GM19238 (cell line): Measurements from ENCODE around the gene ANKRD13B.
"Not testable (repeated sequence)": the region's sequence is repeated elsewhere in the genome, so short reads cannot be mapped to it uniquely, and the experiment has no call there.

ENCODE experiments used
- DNase-seq: peaks from one replicate; pipeline ENCODE4 v3.0.0; 2011; ENCODE audit warnings: low spot score; ENCODE audit not compliant: insufficient read length

The ANKRD13B gene

GRCh38 chr17:29592850-29593551 is at the start of gene ANKRD13B:
TSS of gene ANKRD13B (plus strand) at chr17:29593132. CDS start at chr17:29593622, 490 bp downstream.
- DNase-seq: no peak

- DNase-seq: no peak
Observed at GRCh38 chr17:29544066-29544465, 48.9 kb upstream of the ANKRD13B start.

DNA sequence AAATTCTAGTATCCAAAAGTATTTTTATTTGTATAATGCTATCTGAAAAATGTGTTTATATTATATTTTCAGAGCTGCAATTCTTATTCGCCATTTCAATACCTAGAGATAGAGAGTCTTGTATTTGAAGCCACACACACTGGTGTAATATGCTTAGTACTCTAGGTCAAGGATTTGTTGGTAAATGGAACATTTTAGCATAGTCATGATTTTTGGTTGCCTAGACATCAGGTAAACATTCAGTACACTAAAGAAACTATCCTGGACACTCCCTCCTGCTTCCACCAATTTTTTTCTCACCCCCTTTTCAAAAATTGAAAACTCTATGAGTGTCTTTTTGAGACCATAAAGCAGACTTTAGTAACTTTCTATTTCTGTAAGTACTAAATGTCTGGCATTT is 46.8 kb upstream of the ANKRD13B start:
- no peak for DNase-seq

DNA sequence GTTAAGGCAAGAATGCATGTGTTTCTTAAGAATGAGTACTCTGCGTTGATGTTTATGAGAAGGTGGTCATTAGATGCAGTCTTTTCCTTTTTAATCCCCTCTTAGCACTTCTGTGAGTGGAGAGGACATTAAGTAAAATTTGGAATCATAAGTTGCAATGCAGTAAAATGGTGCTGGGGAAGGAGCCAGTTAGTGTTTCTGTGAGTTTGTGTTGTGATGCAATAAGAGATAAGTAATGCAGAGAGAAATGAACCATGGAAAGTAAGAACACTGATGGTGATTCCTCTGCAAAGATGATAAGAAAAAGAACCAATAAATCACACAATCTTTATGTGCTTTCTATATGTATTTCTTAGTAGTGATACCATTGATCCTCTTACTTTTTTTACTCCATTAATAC is 46.1 kb upstream of the ANKRD13B start:
- DNase-seq: no peak

DNA sequence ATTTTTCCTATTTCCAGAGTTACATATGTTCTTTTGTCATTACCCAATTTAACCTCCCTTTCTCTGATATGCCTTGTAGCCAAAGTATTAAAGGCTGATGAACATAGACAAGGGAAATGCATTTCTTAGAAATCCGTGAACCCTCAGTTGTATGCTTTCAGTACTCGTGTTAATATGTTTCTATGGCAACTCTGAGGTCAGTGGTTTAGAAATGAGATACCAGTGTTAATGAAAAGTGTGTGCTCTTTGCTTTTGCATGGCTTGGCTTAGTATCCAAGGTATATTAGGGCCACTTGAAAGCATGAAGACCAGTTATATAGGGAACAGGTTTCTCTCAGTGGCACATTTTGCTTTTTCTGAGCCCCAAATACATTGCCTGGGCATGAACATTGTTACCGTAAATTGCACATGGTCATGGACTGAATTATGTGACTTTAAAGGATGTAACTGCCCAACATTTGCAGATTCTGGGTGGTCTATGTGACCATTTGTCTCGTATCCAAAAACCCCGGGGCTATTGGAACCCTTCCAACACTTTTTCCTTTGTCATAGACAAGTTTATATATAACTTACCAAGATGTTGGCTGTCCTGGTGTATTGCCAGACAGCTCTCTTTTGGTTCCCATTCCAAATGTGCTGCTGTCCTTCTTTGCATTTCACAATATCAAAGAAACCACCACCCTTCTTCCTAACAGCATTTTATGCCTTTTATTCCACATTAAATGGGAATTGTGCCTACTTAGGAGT is 43.6 kb upstream of the ANKRD13B start:
- no peak for DNase-seq

DNA sequence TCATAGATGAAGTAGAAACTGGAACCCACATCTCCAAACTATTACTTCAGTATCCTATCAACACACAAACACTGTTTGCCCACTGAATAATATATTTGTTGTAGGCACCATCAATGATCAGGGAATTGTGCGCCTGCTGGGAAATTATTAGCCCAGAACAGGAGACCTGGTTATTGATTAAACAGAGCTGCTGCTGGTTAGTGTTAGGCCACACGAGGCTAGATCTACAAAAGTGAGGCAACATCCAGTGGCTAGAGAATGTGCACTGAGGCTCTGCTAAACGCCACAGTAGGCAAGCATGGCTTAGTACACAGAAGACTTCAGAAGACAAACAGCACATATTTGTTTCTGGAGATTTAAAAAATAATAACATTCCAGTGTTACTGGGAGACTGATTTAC is 37.1 kb upstream of the ANKRD13B start:
- no peak for DNase-seq

- DNase-seq: no peak
Observed at GRCh38 chr17:29557085-29557738, 35.7 kb upstream of the ANKRD13B start.

DNA sequence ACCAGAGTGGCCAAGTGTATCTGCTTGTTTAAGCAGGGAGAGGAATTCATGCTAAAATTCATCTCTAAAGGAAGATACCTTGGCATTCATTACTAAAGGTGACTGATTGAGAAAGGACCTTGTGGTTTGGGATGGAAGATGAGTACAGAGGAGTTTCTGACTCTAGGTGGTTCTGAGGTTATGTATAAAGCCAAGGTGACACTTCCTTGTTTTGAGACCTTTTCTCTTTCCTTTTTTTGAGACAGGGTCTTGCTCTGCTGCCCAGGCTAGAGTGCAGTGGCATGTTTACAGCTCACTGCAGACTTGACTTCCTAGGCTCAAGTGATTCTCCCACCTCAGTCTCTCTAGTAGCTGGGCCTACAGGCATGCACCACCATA is 35.2 kb upstream of the ANKRD13B start:
- no peak for DNase-seq

DNA sequence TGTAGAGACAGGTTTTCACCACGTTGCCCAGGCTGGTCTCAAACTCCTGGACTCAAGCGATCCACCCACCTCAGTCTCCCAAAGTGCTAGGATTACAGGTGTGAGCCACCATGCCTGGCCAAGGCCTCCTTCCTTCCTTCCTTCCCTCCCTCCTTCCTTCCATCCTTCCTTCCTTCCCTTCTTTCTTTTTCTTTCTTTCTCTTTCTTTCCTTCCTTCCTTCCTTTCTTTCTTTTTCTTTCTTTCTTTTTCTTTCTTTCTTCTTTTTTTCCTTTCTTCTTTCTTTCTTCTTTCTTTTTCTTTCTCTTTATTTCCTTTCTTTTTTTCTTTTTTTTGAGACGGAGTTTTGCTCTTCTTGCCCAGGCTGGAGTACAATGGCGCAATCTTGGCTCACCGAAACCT is 34.8 kb upstream of the ANKRD13B start:
- DNase-seq: not testable (repeated sequence)

- DNase-seq: no peak
Observed at GRCh38 chr17:29559640-29560039, 33.3 kb upstream of the ANKRD13B start.

GRCh38 chr17:29560316-29560715 is 32.6 kb upstream of the ANKRD13B start:
- DNase-seq: no peak

DNA sequence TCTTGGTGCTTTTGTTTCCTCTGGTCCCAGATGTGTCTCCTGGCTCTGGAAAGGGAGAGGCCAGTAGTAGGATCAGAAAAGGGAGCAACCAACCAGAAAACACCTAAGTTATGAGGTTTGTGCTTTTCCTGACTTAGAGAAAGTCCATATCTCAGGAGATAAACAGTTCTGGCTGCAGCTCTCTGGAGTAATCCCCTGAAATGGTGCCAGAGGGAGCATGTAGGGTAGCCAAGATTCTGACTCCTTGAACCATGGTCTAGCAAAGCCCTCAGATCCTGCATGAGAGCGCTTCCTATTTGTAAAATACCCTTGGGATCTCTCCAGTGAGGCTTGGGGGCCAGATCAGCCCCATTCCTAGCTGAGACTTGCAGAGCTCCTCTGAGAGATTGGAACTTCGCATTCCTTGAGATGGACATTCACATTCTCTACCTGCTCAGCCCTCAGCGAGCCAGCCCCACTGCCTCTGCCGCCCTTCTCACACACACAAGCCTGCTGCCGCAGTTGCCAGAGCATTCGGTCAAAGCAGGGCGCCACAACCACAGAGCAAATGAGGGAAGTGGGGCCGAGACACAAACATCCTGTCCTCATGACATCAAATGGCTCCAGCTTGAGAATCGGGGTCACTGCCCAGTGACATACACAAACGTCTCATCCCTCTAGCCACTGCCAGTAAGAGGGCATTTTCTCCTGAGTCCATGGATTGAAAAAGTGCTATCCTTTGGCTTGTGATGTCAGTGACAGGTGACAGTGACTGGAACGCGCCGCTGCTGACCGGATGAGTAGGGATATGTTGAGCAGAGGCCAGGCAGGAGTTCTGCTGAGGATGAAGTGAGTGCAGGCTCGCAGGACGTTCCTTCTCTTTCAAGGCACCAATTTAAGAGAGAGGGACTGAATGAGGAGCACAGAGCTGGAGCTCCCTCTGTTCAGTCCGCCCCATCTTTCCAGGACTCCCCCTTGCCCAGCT is 31.1 kb upstream of the ANKRD13B start:
- DNase-seq: no peak

GRCh38 chr17:29562615-29563014 is 30.3 kb upstream of the ANKRD13B start:
- no peak for DNase-seq

DNA sequence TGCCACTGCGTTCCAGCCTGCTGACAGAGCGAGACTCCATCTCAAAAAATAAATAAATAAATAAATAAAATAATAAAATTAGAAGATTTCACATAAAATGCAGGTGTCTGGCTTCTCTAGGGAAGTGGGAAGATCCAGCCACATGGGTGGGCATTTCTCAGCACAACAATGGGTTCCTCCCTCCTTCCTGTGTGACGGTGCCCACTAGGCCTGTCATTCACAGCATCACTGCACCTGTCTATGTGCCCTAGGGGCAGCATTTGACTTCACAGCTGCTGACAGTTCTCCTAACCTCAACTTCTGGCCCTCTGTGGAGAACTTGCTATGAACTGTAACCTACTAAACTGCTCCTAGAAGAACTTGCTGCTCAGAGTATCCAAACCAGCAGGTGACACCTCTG is 29.1 kb upstream of the ANKRD13B start:
- no peak for DNase-seq

- DNase-seq: peak; percentile 52
Observed at GRCh38 chr17:29565643-29566472, 27.1 kb upstream of the ANKRD13B start.

DNA sequence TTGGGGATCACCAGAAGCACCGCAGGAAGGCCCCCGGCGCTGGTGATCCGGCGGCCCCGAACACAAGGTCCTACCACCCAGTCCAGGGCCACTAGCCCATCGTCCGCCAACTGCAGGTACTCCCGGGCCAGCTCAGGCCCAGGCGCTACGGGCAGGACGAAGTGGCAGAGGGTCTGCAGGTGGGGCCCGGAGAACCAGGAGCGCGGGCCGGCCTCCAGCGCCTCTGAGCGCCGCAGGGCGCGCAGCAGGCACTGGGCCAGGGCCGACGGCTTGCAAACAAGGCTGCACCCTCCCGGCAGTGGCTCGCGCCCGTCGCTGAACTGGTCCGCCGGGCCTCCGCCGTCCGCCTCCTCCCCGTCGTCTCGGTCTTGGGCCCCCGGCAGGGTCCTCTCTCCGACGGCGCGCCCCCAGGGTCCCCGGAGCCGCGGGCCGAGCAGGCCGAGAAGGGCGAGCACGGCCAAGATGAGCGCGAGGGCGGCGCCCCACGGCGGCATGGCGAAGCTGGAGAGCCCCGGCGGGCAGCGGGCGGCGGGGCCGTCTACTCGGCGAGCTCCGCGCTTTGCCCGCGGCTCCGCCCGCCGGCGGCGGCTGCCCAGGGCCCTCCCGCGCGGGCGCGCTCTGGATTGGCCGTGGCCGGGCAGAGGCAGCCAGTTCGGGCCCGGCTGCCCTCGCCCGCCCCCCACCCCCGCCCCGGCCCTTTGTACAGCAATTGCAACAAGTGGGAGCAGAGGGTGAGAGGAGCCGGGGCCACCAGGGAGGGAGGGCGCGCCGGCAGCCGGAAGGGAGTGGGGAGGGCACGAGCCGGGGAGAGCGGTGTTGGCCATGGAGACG is 26.2 kb upstream of the ANKRD13B start, which contains the start of gene ABHD15:
Gene ABHD15, minus strand, starts transcription at position 565 of the 831 bp plus-strand sequence. Its CDS starts 71 bp downstream, at position 494.
- DNase-seq: peak; percentile 67

DNA sequence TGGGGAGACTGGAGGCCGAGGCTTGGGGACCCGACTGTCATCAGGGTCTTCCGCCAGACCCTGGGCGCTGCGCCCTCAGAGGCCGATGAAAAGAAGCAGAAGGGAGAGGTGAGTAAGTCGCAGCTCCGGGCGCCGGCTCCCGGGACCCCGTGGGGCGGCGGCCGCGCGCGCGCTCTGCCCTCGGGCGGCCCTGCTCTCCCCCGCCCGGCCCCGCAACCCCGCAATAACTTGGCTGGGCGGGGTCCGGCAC is 25.7 kb upstream of the ANKRD13B start:
- DNase-seq: no peak

- peak; percentile 93 for DNase-seq
Observed at GRCh38 chr17:29567554-29568330, 25.2 kb upstream of the ANKRD13B start.
